Lower leg skin (tissue), 4 donors: ENCODE results near the gene INTS7. TPM values are rescaled to one million over a fixed set of nuclear protein-coding genes. Genes with fewer than 3 reads are reported as not detected.
"Not testable (repeated sequence)": the region's sequence is repeated elsewhere in the genome, so short reads cannot be mapped to it uniquely, and the experiment has no call there.

Experiments
- DNase-seq, 2 donors: peaks; one replicate each; pipeline ENCODE4 v3.0.0-alpha.2; 2019; ENCODE audit warnings: low spot score in 2 of 2
- H3K4me3 ChIP-seq: fragments of 200-600 bp; sonication (generic); 2 replicates; pipeline ENCODE4 v1.5.1; 2017; ENCODE audit warnings: mild to moderate bottlenecking, low read depth; ENCODE audit not compliant: poor library complexity, severe bottlenecking
- CTCF ChIP-seq, 3 donors: fragments of 450-650 bp; IDR thresholded peaks; one replicate each; pipeline ENCODE4 v1.5.1; 2016; ENCODE audit warnings: antibody characterized with exemption in 3 of 3, mild to moderate bottlenecking in 3 of 3, moderate library complexity in 2 of 3
- POLR2A ChIP-seq, 2 donors: fragments of 450-650 bp; IDR thresholded peaks; one replicate each; pipeline ENCODE4 v1.6.1; 2016 to 2017; ENCODE audit warnings: antibody characterized with exemption in 2 of 2, mild to moderate bottlenecking in 1 of 2, moderate library complexity in 1 of 2
- WGBS, 2 donors: methylation state at CpG; one replicate each; pipeline ENCODE4 v1.1.5; 2018; 5-methylcytosine and 5-hydroxymethylcytosine counted together
- intact Hi-C: fragments of 100-400 bp; cut with DNase I; formaldehyde crosslinking; loops from one replicate; pipeline ENCODE4 v1.15.0; 2023; ENCODE audit warnings: low total_unique reads
- total RNA-seq, 4 donors: library from RNA; depleted of rRNA; stranded (reverse); fragments of >200 nt; gene quantifications; one replicate each; pipeline ENCODE4 v1.1.0, GENCODE V29; 2016

Gene INTS7
- total RNA-seq, 4 donors from 2014 or later = 8.5 to 15.5 (median 11.0) TPM

GRCh38 chr1:211942583-211942982 is 92.8 kb downstream of the INTS7 start:
- intact Hi-C loops = no loop called here
- no peak for DNase-seq
- H3K4me3 ChIP-seq = no peak overlapping the region
- TF ChIP-seq POLR2A (IDR thresholded peaks at IDR 0.05) (no peak), CTCF (IDR thresholded peaks at IDR 0.05) (no peak)
- 89 to 91% methylated on average over 3 of the region's 3 CpGs for WGBS, 2 donors

GRCh38 chr1:211939876-211940468 is 95.4 kb downstream of the INTS7 start:
- no peak for DNase-seq
- H3K4me3 ChIP-seq = no peak overlapping the region
- no peak for TF ChIP-seq POLR2A (IDR thresholded peaks at IDR 0.05)
- intact Hi-C loops = no loop called here
- WGBS, 2 donors = 75 to 86% methylated on average over 3 of the region's 3 CpGs

GRCh38 chr1:211938561-211938997 is 96.8 kb downstream of the INTS7 start:
- 55 to 57% methylated on average over 3 of the region's 3 CpGs for WGBS, 2 donors
- no peak for DNase-seq
- intact Hi-C loops = no loop called here

GRCh38 chr1:211937422-211937821 is 97.9 kb downstream of the INTS7 start:
- WGBS, 2 donors = 96 to 99% methylated on average over 5 of the region's 5 CpGs
- DNase-seq, intact Hi-C loops, H3K4me3 ChIP-seq: not testable (repeated sequence)

More at GRCh38 chr1:211938561-211938997, 96.8 kb downstream of the INTS7 start:
- H3K4me3 ChIP-seq = no peak overlapping the region
- no peak for TF ChIP-seq CTCF (IDR thresholded peaks at IDR 0.05)
- TF ChIP-seq POLR2A (IDR thresholded peaks at IDR 0.05) = no peak

- 66 to 71% methylated on average over 6 of the region's 6 CpGs for WGBS, 2 donors
- intact Hi-C loops = no loop called here
- DNase-seq = no peak
- H3K4me3 ChIP-seq = no peak overlapping the region
- TF ChIP-seq POLR2A (IDR thresholded peaks at IDR 0.05) = no peak
- no peak for TF ChIP-seq CTCF (IDR thresholded peaks at IDR 0.05)
These were observed 99.8 kb downstream of the INTS7 start for GRCh38 chr1:211935448-211935970.

GRCh38 chr1:211933946-211934714 is 101.2 kb downstream of the INTS7 start:
- intact Hi-C loops = no loop called here
- WGBS, 2 donors = 67 to 72% methylated on average over 7 of the region's 7 CpGs
- TF ChIP-seq CTCF (IDR thresholded peaks at IDR 0.05) = no peak
- TF ChIP-seq POLR2A (IDR thresholded peaks at IDR 0.05) = no peak
- H3K4me3 ChIP-seq = no peak overlapping the region
- DNase-seq = no peak
